Aortic smooth muscle cell (primary cell): ENCODE data around the gene KCTD10. TPM values are rescaled to one million over a fixed set of nuclear protein-coding genes. Genes with fewer than 3 reads are reported as not detected.

Source experiments
- total RNA-seq: library from RNA; depleted of rRNA; stranded (reverse); fragments of >200 nt; gene quantifications from 2 replicates; pipeline ENCODE4 v1.2.3, GENCODE V29; 2014

KCTD10 gene, protein sequence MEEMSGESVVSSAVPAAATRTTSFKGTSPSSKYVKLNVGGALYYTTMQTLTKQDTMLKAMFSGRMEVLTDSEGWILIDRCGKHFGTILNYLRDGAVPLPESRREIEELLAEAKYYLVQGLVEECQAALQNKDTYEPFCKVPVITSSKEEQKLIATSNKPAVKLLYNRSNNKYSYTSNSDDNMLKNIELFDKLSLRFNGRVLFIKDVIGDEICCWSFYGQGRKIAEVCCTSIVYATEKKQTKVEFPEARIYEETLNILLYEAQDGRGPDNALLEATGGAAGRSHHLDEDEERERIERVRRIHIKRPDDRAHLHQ
- total RNA-seq: 101 and 106 TPM in 2 replicates

DNA sequence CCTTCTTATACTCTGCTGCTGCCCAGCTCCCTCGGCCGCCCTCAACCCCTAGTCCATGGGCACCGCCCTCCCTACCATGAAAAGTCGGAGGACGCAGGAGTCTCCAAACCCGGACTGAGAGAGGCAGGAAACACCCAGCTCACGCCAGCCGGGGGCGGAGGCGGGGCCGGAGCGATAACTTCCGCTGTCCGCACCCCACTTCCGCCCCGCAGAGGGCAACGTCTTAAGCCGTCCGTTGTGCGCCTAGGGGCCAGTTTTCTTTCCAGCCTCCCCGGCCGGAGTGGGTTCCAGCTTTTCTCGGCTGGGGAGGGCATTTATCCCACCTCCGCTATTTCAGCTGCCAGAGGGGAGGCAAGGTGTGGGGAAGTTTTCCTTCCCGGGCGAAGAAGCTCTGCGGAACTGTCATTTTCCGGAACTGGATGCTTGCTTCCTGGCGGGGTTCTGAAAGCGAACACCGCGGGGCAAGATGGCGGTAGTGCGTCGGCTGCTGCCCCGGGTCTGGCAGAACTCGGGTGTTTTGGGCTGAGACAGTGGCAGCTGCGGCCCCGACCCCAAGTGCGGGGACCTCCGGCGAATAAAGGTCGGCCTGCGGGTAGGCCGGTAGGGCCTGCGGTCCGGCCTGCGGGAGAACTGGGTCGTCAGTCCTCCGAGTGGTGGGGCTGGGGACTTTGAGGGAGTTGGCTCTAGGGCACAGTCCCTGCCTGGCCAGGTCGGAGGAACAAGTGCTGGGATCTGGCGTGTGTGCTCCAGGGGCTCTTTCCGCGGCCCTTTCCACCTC, at the start of gene KCTD10, which contains the start of gene UBE3B:
Gene KCTD10, minus strand, starts transcription at position 116 of the 778 bp plus-strand sequence. Its CDS starts 38 bp downstream, at position 78.
Gene UBE3B, plus strand, starts transcription at position 450 of the 778 bp plus-strand sequence. CDS start 5,918 bp downstream, outside the sequence.

Other genes starting within 250 kb of the KCTD10 start
- gene FOXN4, start 168.0 kb downstream of the KCTD10 start, total RNA-seq: not detected in 2 replicates
- not detected in 2 replicates for gene MYO1H, start 129.4 kb downstream of the KCTD10 start, total RNA-seq
- gene UBE3B, start 334 bp upstream of the KCTD10 start, total RNA-seq: 26.8 and 38.9 TPM in 2 replicates
- 36.9 and 41.5 TPM in 2 replicates for gene MMAB, start 96.2 kb upstream of the KCTD10 start, total RNA-seq
- gene MVK, start 96.5 kb upstream of the KCTD10 start, total RNA-seq: 13.7 and 17.5 TPM in 2 replicates
- gene FAM222A, start 236.5 kb upstream of the KCTD10 start, total RNA-seq: 0.06 and 0.13 TPM in 2 replicates